T-cell (primary cell): Measurements from ENCODE around the gene ZBTB26. TPM values are rescaled to one million over a fixed set of nuclear protein-coding genes. Genes with fewer than 3 reads are reported as not detected.

Experiments used
- ATAC-seq, 4 experiments: fragments of 200-7000 bp in 3 of 4; fragments of 150-1000 bp in 1 of 4; cut with Tn5 transposase; replicated peaks in 1 of 4; 1 replicate in 3 of 4; 2 replicates in 1 of 4; pipeline ENCODE4 v1.10.0; 2021; ENCODE audit warnings: moderate library complexity in 3 of 4, mild to moderate bottlenecking in 2 of 4, moderate number of reproducible peaks in 1 of 4
- CTCF ChIA-PET, 2 donors: fragments of 300-600 bp; sonication (Branson Sonifier 250); formaldehyde crosslinking; loops; one replicate each; lab custom pipeline; 2022; ENCODE audit warnings: antibody characterized with exemption in 2 of 2; lab: Charles Lee
- POLR2A ChIA-PET, 2 donors: fragments of 300-600 bp; sonication (Branson Sonifier 250); formaldehyde crosslinking; loops; one replicate each; lab custom pipeline; 2022; ENCODE audit warnings: antibody characterized with exemption in 2 of 2; lab: Charles Lee
- DNase-seq, 35 experiments: peaks; one replicate each; pipeline versions ENCODE4 v3.0.0 to v3.0.0-alpha.2; 2013 to 2023
- H3K27ac ChIP-seq: one replicate; pipeline ENCODE4 v1.5.1; 2013; ENCODE audit warnings: low read length
- H3K27me3 ChIP-seq, 2 experiments: replicated peaks in 1 of 2; 1 replicate in 1 of 2; 2 replicates in 1 of 2; pipeline versions ENCODE4 v1.6.1 to v1.7.0; 2013; ENCODE audit warnings: low read length in 1 of 2, mixed read lengths in 1 of 2; ENCODE audit not compliant: control insufficient read depth in 2 of 2, insufficient read depth in 2 of 2; ENCODE audit errors: extremely low read depth in 1 of 2
- H3K36me3 ChIP-seq, 2 donors: 1 replicate in 1 of 2; 2 replicates in 1 of 2; pipeline versions ENCODE4 v1.6.1 to v1.7.0; 2013; ENCODE audit warnings: low read length in 1 of 2; ENCODE audit not compliant: control insufficient read depth in 2 of 2, insufficient read depth in 1 of 2; ENCODE audit errors: extremely low read depth in 1 of 2
- H3K4me1 ChIP-seq, 2 experiments: 1 replicate in 1 of 2; 2 replicates in 1 of 2; pipeline versions ENCODE4 v1.6.1 to v1.7.0; 2013; ENCODE audit warnings: low read length in 2 of 2, mixed read lengths in 1 of 2; ENCODE audit not compliant: insufficient read depth in 2 of 2, control insufficient read depth in 1 of 2; ENCODE audit errors: extremely low read depth in 1 of 2
- H3K4me3 ChIP-seq, 2 donors: 1 replicate in 1 of 2; 2 replicates in 1 of 2; pipeline versions ENCODE4 v1.5.1 to v1.7.0; 2013; ENCODE audit warnings: mild to moderate bottlenecking in 2 of 2, low read length in 1 of 2, moderate library complexity in 1 of 2; ENCODE audit not compliant: control insufficient read depth in 1 of 2; ENCODE audit errors: extremely low read depth in 1 of 2
- H3K9me3 ChIP-seq: 2 replicates; pipeline ENCODE4 v1.7.0; 2013
- H3K27ac Mint-ChIP-seq, 2 donors: one replicate each; pipeline ENCODE4 v1.8.0; 2020 to 2021; ENCODE audit warnings: mild to moderate bottlenecking in 2 of 2, mixed read lengths in 2 of 2
- H3K27me3 Mint-ChIP-seq, 2 donors: one replicate each; pipeline ENCODE4 v1.8.0; 2021 to 2022; ENCODE audit warnings: mixed read lengths in 2 of 2
- H3K36me3 Mint-ChIP-seq: one replicate; pipeline ENCODE4 v1.8.0; 2021; ENCODE audit warnings: mixed read lengths
- H3K4me1 Mint-ChIP-seq, 3 donors: one replicate each; pipeline ENCODE4 v1.8.0; 2020 to 2022; ENCODE audit warnings: mixed read lengths in 3 of 3, mild to moderate bottlenecking in 1 of 3
- H3K4me3 Mint-ChIP-seq, 3 donors: one replicate each; pipeline ENCODE4 v1.8.0; 2020 to 2022; ENCODE audit warnings: mild to moderate bottlenecking in 3 of 3, mixed read lengths in 3 of 3, moderate library complexity in 3 of 3
- H3K9me3 Mint-ChIP-seq, 3 donors: one replicate each; pipeline ENCODE4 v1.8.0; 2020 to 2022; ENCODE audit warnings: mixed read lengths in 3 of 3
- WGBS: methylation state at CpG from one replicate; pipeline ENCODE4 v1.1.5; 2013; ENCODE audit warnings: missing lambda C conversion rate; ENCODE audit not compliant: insufficient coverage; 5-methylcytosine and 5-hydroxymethylcytosine counted together
- total RNA-seq, 35 experiments: library from RNA in 6 of 35; stranded (reverse) in 6 of 35; fragments of 120-200 nt in 1 of 35; gene quantifications; one replicate each; pipeline versions ENCODE4 v1.2.1 to v1.2.4 and lab custom pipeline; 2013 to 2026

The ZBTB26 gene
- total RNA-seq, 5 donors from 2014 or later (not counting 1 experiment from before 2014, with no cell fraction given) = 5.4 to 7.3 (median 6.0) TPM

DNA sequence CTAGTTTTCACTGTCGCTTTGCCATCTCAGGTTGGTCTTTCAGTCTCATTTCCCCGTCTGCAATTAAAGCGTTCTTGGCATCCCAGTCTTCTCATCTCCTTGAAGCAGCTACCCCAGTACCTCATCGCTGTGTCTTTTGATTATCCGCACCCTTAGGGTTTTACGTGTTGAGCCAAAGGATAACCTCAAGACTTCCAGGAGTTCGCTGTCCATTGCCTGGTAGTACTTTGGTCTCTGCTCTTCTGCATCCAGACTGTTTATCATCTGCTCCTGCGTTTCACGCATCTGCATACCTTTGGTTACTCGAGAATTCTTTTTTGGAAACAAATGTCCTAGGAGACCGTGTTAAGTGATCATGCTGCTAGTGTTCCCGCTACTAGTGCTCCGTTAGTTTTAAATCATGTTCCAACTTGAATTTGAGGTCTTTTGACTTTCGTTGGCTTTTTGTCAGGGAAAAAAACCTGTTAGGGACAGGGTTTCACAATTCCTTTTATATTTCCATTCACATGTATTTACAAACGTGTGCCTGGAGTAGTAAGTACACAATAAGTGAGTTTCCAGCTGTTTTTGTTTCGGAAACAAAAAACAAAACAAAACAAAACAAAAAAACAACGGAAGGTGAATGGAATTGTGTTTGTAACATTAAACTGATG, 10.4 kb upstream of the ZBTB26 start:
- H3K36me3 Mint-ChIP-seq = peaks cover 14% of the 10 kb centered on the region
- POLR2A ChIA-PET = interaction anchor here (0.6 to 2.1 kb wide), 5 partner anchors 10 to 853 kb away, joined by 3 to 23 read pairs (median 8); partner anchors contain the start of genes RC3H2 (in 1 of the 2) and ZBTB26 (in 1 of the 2)
- Histone ChIP-seq H3K27me3 (no peaks in the 10 kb centered on the region), H3K4me3 (peak overlapping the region; percentile 88 to 95), H3K4me1 (peaks cover 10 to 16% of the 10 kb centered on the region in 2 experiments), H3K36me3 (peaks cover 0 to 18% of the 10 kb centered on the region in 2 donors), H3K9me3 (no peaks in the 10 kb centered on the region), H3K27ac (peak overlapping the region; percentile 75)
- H3K4me1 Mint-ChIP-seq = peaks cover 34 to 43% (median 42%) of the 10 kb centered on the region in 3 donors
- peak overlapping the region; percentile 80 to 83 for H3K27ac Mint-ChIP-seq
- peak overlapping the region; percentile 91 to 97 (median 95) for H3K4me3 Mint-ChIP-seq
- 9% methylated on average over 11 of the region's 17 CpGs for WGBS
- H3K9me3 Mint-ChIP-seq = no peaks in the 10 kb centered on the region
- no peak for ATAC-seq
- no peak for DNase-seq
- CTCF ChIA-PET = interaction anchor here (0.5 to 2.6 kb wide), 4 partner anchors 10 to 49 kb away, joined by 3 to 10 read pairs (median 4); partner anchors contain the start of gene ZBTB26 (in 2 of the 2)
- no peaks in the 10 kb centered on the region for H3K27me3 Mint-ChIP-seq

DNA sequence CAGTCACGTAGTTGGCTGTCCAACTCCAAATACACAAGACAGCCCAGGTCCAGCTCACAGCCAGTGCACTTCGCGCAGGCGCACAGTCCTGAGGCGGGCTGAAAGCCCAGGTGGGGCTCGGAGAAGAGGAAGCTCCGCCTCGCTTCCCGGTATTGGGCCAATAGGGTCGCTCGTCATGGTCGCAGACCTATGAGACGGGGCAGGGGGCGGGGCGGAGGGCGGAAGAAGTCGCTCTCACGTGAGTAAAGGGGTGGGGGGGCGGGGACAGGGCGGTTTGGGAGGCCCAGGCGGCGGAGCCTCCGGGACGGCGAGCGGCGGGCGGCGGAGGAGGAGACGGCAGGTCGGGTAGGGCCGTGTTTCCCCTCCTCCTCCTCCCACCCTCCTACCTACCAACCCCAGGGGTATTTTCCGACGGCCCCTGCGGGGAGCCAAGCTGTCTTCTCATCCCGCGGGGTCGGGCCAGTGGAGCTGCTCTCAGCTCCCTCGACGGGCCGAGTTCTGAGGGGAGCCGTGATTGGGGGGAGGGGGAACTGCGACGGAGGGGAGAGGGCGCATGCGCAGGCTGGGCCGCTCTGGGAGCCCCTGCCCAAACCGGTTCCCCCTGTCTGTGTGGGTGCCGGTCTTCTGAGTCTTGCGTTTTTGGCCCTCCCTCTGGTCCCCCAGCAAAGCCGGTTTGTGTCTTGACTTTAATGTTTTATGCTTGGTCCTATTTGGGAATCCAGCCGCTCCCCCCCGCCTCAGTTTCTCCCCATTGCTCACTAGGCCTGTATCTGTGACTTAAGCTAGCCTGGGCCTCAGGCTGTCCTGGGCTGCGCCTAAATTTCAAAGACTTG, 9.7 kb upstream of the ZBTB26 start, which contains the start of gene RABGAP1:
Gene RABGAP1, plus strand, starts transcription at position 272 of the 833 bp plus-strand sequence. CDS start 16,040 bp downstream, outside the sequence.
- H3K4me1 Mint-ChIP-seq = peaks cover 33 to 42% (median 39%) of the 10 kb centered on the region in 3 donors
- H3K27ac Mint-ChIP-seq = peak within 1 kb of the TSS; percentile 86 to 90
- H3K27me3 Mint-ChIP-seq = no peaks in the 10 kb centered on the region
- H3K4me1 ChIP-seq = peaks cover 10 to 16% of the 10 kb centered on the region in 2 experiments
- CTCF ChIA-PET = interaction anchor here (1.0 to 2.6 kb wide), 10 partner anchors 9 to 113 kb away, joined by 3 to 10 read pairs (median 4); partner anchors contain the start of genes ZBTB26 (in 2 of the 2), PDCL (in 1 of the 2), RC3H2 (in 1 of the 2) and ZBTB6 (in 1 of the 2)
- H3K4me3 Mint-ChIP-seq = peak within 1 kb of the TSS; percentile 91 to 97 (median 95)
- H3K9me3 Mint-ChIP-seq = no peaks in the 10 kb centered on the region
- peaks cover 15% of the 10 kb centered on the region for H3K36me3 Mint-ChIP-seq
- no peaks in the 10 kb centered on the region for H3K27me3 ChIP-seq
- H3K9me3 ChIP-seq = no peaks in the 10 kb centered on the region
- peak within 1 kb of the TSS; percentile 88 to 95 for H3K4me3 ChIP-seq
- ATAC-seq (peak; percentile 97 to 100 (median 99)), DNase-seq (peak; percentile 93 to 99 (median 98))
- peak within 1 kb of the TSS; percentile 75 for H3K27ac ChIP-seq
- H3K36me3 ChIP-seq = peaks cover 0 to 25% of the 10 kb centered on the region in 2 donors
- WGBS = 0% methylated on average over 20 of the region's 54 CpGs
- POLR2A ChIA-PET = interaction anchor here (0.7 to 2.1 kb wide), 6 partner anchors 9 to 56 kb away, joined by 3 to 23 read pairs (median 5); partner anchors contain the start of genes RC3H2 (in 1 of the 2), ZBTB26 (in 1 of the 2) and ZBTB6 (in 1 of the 2)

DNA sequence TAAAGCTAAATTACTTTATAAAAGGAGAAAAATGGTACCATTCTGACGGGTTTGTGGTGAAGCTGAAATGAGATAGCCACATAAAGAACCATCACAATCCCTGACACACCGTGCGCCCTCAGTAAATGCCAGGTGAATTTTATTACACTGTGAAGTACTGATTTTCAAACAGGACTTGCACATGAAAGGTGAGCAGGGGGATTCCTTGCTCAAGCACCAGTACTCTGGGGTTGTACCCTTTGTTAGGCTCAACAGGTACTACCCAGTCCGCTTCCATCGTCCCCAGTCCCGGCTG, 9.1 kb upstream of the ZBTB26 start:
- Mint-ChIP-seq H3K9me3 (no peaks in the 10 kb centered on the region), H3K36me3 (peaks cover 10% of the 10 kb centered on the region), H3K4me3 (peak overlapping the region; percentile 91 to 97 (median 95)), H3K4me1 (peaks cover 28 to 38% (median 34%) of the 10 kb centered on the region in 3 donors), H3K27me3 (no peaks in the 10 kb centered on the region), H3K27ac (peak overlapping the region; percentile 86 to 90)
- 6% methylated on average over 3 of the region's 6 CpGs for WGBS
- peaks cover 0 to 27% of the 10 kb centered on the region in 2 donors for H3K36me3 ChIP-seq
- H3K4me3 ChIP-seq = peak overlapping the region; percentile 13 to 25
- ChIA-PET CTCF (interaction anchor here (1.0 to 2.6 kb wide), 10 partner anchors 9 to 112 kb away, joined by 3 to 10 read pairs (median 4); partner anchors contain the start of genes ZBTB26 (in 2 of the 2), PDCL (in 1 of the 2), RC3H2 (in 1 of the 2) and ZBTB6 (in 1 of the 2)), POLR2A (interaction anchor here in 1 of 2 donors (1.0 to 2.1 kb wide), 5 partner anchors 9 to 36 kb away, joined by 4 to 23 read pairs (median 5); partner anchors contain the start of genes RC3H2, ZBTB26 and ZBTB6)
- no peaks in the 10 kb centered on the region for H3K27me3 ChIP-seq
- no peaks in the 10 kb centered on the region for H3K9me3 ChIP-seq
- DNase-seq (no peak), ATAC-seq (no peak)
- H3K27ac ChIP-seq = peak overlapping the region; percentile 25
- peaks cover 10 to 16% of the 10 kb centered on the region in 2 experiments for H3K4me1 ChIP-seq

DNA sequence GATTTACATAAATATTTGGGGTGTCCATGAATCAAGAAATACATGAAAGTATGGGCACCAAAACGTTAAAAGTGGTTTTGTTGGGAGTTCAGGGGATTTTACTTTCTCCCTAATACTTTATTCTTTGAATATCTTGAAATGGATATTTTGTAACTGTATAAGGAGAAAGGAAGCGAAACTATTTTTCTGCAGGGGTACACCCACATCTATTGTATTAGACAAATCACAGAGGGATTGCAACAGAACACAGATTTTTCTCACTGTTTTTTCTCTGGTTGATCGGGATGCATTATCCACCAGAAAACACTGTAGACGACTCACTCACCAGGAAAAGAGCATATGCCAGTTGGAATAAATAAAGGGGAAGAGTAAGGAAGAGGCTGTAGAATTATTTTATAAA, 8.3 kb upstream of the ZBTB26 start:
- no peaks in the 10 kb centered on the region for H3K9me3 Mint-ChIP-seq
- no peak overlapping the region for H3K27ac Mint-ChIP-seq
- Histone ChIP-seq H3K36me3 (peaks cover 0 to 25% of the 10 kb centered on the region in 2 donors), H3K9me3 (no peaks in the 10 kb centered on the region), H3K27ac (no peak overlapping the region), H3K4me3 (no peak overlapping the region), H3K4me1 (peaks cover 10 to 17% of the 10 kb centered on the region in 2 experiments), H3K27me3 (no peaks in the 10 kb centered on the region)
- no CpG with 5 or more reads among the region's 4 CpGs for WGBS
- ATAC-seq (no peak), DNase-seq (no peak)
- H3K4me1 Mint-ChIP-seq = peaks cover 24 to 37% (median 32%) of the 10 kb centered on the region in 3 donors
- CTCF ChIA-PET = interaction anchor here in 1 of 2 donors (1.0 to 2.6 kb wide), 3 partner anchors 8 to 42 kb away, joined by 3 to 10 read pairs (median 6); partner anchors contain the start of genes ZBTB26 and ZBTB6
- no peaks in the 10 kb centered on the region for H3K27me3 Mint-ChIP-seq
- POLR2A ChIA-PET = interaction anchor here in 1 of 2 donors (0.6 to 2.1 kb wide), 2 partner anchors 8 to 253 kb away, joined by 4 to 23 read pairs; partner anchors contain the start of gene ZBTB26
- H3K36me3 Mint-ChIP-seq = peaks cover 8% of the 10 kb centered on the region
- H3K4me3 Mint-ChIP-seq = peak overlapping the region in 1 of 3 donors; percentile 36

DNA sequence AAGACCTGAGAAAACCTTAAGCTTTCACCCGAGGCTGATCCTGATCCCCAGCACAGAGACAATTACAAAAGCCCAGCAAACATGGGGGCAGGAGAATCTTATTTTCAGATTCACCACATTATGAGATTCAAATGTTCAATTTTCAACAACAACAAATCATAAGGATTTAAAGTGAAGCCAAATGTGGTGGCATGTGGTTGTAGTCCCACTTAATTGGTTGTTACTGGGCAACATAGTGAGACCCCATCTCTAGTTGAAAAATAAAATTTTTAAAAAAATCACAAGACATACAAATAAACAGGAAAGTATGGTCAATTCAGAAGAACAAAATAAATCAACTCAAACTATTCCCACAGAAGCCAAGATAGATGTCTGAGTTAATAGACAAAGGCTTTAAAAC, 5.6 kb upstream of the ZBTB26 start:
- Histone ChIP-seq H3K27me3 (no peaks in the 10 kb centered on the region), H3K4me3 (no peak overlapping the region), H3K9me3 (no peaks in the 10 kb centered on the region), H3K36me3 (peaks cover 0 to 25% of the 10 kb centered on the region in 2 donors), H3K27ac (no peak overlapping the region), H3K4me1 (peaks cover 16 to 30% of the 10 kb centered on the region in 2 experiments)
- ATAC-seq (no peak), DNase-seq (no peak)
- H3K27ac Mint-ChIP-seq = no peak overlapping the region
- H3K4me1 Mint-ChIP-seq = peaks cover 27 to 35% (median 32%) of the 10 kb centered on the region in 3 donors
- peaks cover 8% of the 10 kb centered on the region for H3K36me3 Mint-ChIP-seq
- CTCF ChIA-PET = interaction anchor here in 1 of 2 donors (0.6 kb wide), 1 partner anchor 10 kb away, joined by 4 read pairs; no protein-coding TSS in a partner anchor
- H3K9me3 Mint-ChIP-seq = no peaks in the 10 kb centered on the region
- no peak overlapping the region for H3K4me3 Mint-ChIP-seq
- no CpG with 5 or more reads among the region's 1 CpG for WGBS
- no peaks in the 10 kb centered on the region for H3K27me3 Mint-ChIP-seq
- POLR2A ChIA-PET = no interaction called here
